ENCODE measurements around the gene DLG5.

Gene DLG5

GRCh38 chr10:77859865-77860282 lies 66.7 kb downstream of the DLG5 start (continued):
- TF ChIP-seq ZNF350 (tag by site-specific recombination; IDR thresholded peaks at IDR 0.05): no peak
- TF ChIP-seq ZNF626 (tag by site-specific recombination; IDR thresholded peaks at IDR 0.05): no peak

- Histone ChIP-seq H3K4me3 (ENCODE audit: low read depth, low read length) (no peak overlapping the region), H3K9me3 (ENCODE audit: control insufficient read depth, insufficient read depth, low read depth, low read length) (no peaks in the 10 kb centered on the region), H3K27ac (ENCODE audit: extremely low read depth, low read depth, low read length) (no peak overlapping the region), H3K4me1 (ENCODE audit: control insufficient read depth, insufficient read depth, low read length) (no peaks in the 10 kb centered on the region), H3K36me3 (ENCODE audit: control insufficient read depth in 2 of 2, insufficient read depth in 1 of 2, low read length in 2 of 2) (peaks cover 0 to 37% of the 10 kb centered on the region in 2 experiments; a peak in 2 of 3 replicates)
- CTCF ChIA-PET: interaction anchor here (0.8 to 3.2 kb wide), 2 partner anchors 12 to 38 kb away, joined by 3 to 15 read pairs; no protein-coding TSS in a partner anchor
- TF ChIP-seq ZNF37A (tag by site-specific recombination; IDR thresholded peaks at IDR 0.05): no peak
- no peak for TF ChIP-seq ZNF433 (tag by site-specific recombination; IDR thresholded peaks at IDR 0.05; ENCODE audit: low read depth)
- TF ChIP-seq TSHZ1 (tag by site-specific recombination; IDR thresholded peaks at IDR 0.05; ENCODE audit: borderline replicate concordance): no peak
- no peak for TF ChIP-seq ZNF280D (tag by site-specific recombination; IDR thresholded peaks at IDR 0.05)
- TF ChIP-seq PRDM2 (tag by site-specific recombination; IDR thresholded peaks at IDR 0.05; ENCODE audit: borderline replicate concordance): no peak
- no peak for TF ChIP-seq YY1 (tag by site-specific recombination; IDR thresholded peaks at IDR 0.05)
- TF ChIP-seq ZNF791 (tag by site-specific recombination; IDR thresholded peaks at IDR 0.05): no peak
- no peak for TF ChIP-seq ZNF560 (tag by site-specific recombination; IDR thresholded peaks at IDR 0.05; ENCODE audit: borderline replicate concordance)
- no peak for TF ChIP-seq RBAK (tag by site-specific recombination; IDR thresholded peaks at IDR 0.05)
- no peak for TF ChIP-seq ZNF664 (tag by site-specific recombination; IDR thresholded peaks at IDR 0.05)
- TF ChIP-seq KLF7 (tag by site-specific recombination; IDR thresholded peaks at IDR 0.05; ENCODE audit: borderline replicate concordance): no peak
- POLR2A ChIA-PET: no interaction called here
Observed at GRCh38 chr10:77859200-77859864, 67.2 kb downstream of the DLG5 start.

All from HEK293 (cell line).